ENCODE results near the gene POLR2L. TPM values are rescaled to one million over a fixed set of nuclear protein-coding genes. Genes with fewer than 3 reads are reported as not detected.

Gene POLR2L
- total and polyA plus RNA-seq, 2 of the 13 experiments (the other 11 are each of a cell fraction or from before 2014, with no cell fraction given): 104 to 114 TPM

- TF ChIP-seq HBP1 (CRISPR knock-in tag; IDR thresholded peaks at IDR 0.05; ENCODE audit: low read depth): no peak
- no peak for TF ChIP-seq SMC3 (IDR thresholded peaks at IDR 0.05; ENCODE audit: low read length)
- TF ChIP-seq ZNF143 (CRISPR knock-in tag; IDR thresholded peaks at IDR 0.05): no peak
- TF ChIP-seq ZSCAN12 (CRISPR knock-in tag; IDR thresholded peaks at IDR 0.05): no peak
Observed at GRCh38 chr11:889257-889656, 46.9 kb upstream of the POLR2L start (continued).

- no peak overlapping the region for H3K27ac ChIP-seq (ENCODE audit: extremely low read length, insufficient read depth, low read length)
- no peak overlapping the region for H3K4me3 ChIP-seq (replicated peaks in 1 of 3; ENCODE audit: insufficient read depth in 1 of 3, low read depth in 2 of 3, low read length in 3 of 3)
- H3K36me3 ChIP-seq (replicated peaks in 1 of 2; ENCODE audit: control insufficient read depth in 1 of 2, insufficient read depth in 2 of 2, low read length in 2 of 2): peaks cover 6 to 18% of the 10 kb centered on the region in 2 experiments; a peak in 4 of 5 replicates
- H3K9ac ChIP-seq (ENCODE audit: insufficient read depth, low read depth, low read length): no peak overlapping the region
- DNase-seq (ENCODE audit: low spot score) (no peak), ATAC-seq (no peak), FAIRE-seq (no peak)
- no peaks in the 10 kb centered on the region for H3K27me3 ChIP-seq (ENCODE audit: control insufficient read depth in 1 of 2, insufficient read depth in 2 of 2, low read length in 2 of 2)
- ChIA-PET CTCF (ENCODE audit: low intra/inter-chr PET ratio, low total read pairs) (no interaction called here), POLR2A (no interaction called here)
- TF ChIP-seq RBFOX2 (IDR thresholded peaks at IDR 0.05; ENCODE audit: low read depth, low read length) (peak; percentile 40; the same call in 1 of the 2 replicates), ZGPAT (CRISPR knock-in tag; IDR thresholded peaks at IDR 0.05) (no peak)
- 93% methylated on average over 31 of the region's 45 CpGs for WGBS (ENCODE audit: low lambda C conversion rate)
- intact Hi-C loops (cut with micrococcal nuclease; ENCODE audit: unreplicated experiment) (no loop called here), in situ Hi-C loops (cut with HindIII; ENCODE audit: extremely low pct_ligation_motif_present, low pct_unique_long_range_greater_than_20kb) (loop anchor here (10.0 kb wide), 1 partner anchor 166 kb away; no protein-coding TSS in a partner anchor)
- no peaks in the 10 kb centered on the region for H3K9me3 ChIP-seq (ENCODE audit: low read length)
- H4K20me1 ChIP-seq (ENCODE audit: insufficient read depth, low read length): no peaks in the 10 kb centered on the region
- BruUV-seq (replicated peaks): no TSS peak
- no peaks in the 10 kb centered on the region for H3K79me2 ChIP-seq (ENCODE audit: insufficient read depth, low read length)
- H2AFZ ChIP-seq (ENCODE audit: low read length): no peak overlapping the region
- no peak overlapping the region for H3K4me2 ChIP-seq (ENCODE audit: low read depth, low read length)
- no peaks in the 10 kb centered on the region for H3K4me1 ChIP-seq (ENCODE audit: insufficient read depth, low read length)
Observed at GRCh38 chr11:888310-889212, 46.2 kb upstream of the POLR2L start.
